Colonic mucosa (tissue), 4 donors: ENCODE measurements around the gene NKD2. TPM values are rescaled to one million over a fixed set of nuclear protein-coding genes. Genes with fewer than 3 reads are reported as not detected.

Experiments
- DNase-seq: peaks from one replicate; pipeline ENCODE4 v3.0.0-alpha.2; 2020
- H3K27ac ChIP-seq: fragments of 200-600 bp; one replicate; pipeline ENCODE4 v1.8.0; 2021
- H3K27me3 ChIP-seq: fragments of 200-600 bp; one replicate; pipeline ENCODE4 v1.8.0; 2021
- H3K36me3 ChIP-seq: fragments of 200-600 bp; one replicate; pipeline ENCODE4 v1.8.0; 2021
- H3K4me1 ChIP-seq: fragments of 200-600 bp; one replicate; pipeline ENCODE4 v1.8.0; 2021; ENCODE audit warnings: mild to moderate bottlenecking
- H3K4me3 ChIP-seq: fragments of 200-600 bp; one replicate; pipeline ENCODE4 v1.8.0; 2021
- H3K9ac ChIP-seq, 2 donors: one replicate each; pipeline ENCODE4 v1.7.0; 2013; ENCODE audit warnings: control low read depth in 2 of 2, low read depth in 2 of 2, low read length in 2 of 2
- H3K9me3 ChIP-seq: fragments of 200-600 bp; one replicate; pipeline ENCODE4 v1.8.0; 2021
- CTCF ChIP-seq: fragments of 200-600 bp; IDR thresholded peaks from one replicate; pipeline ENCODE4 v1.8.0; 2022; ENCODE audit warnings: antibody characterized with exemption, mild to moderate bottlenecking
- intact Hi-C: fragments of 100-400 bp; cut with DNase I; formaldehyde crosslinking; loops from one replicate; pipeline ENCODE4 v1.14.1; 2022
- total RNA-seq, 2 donors: library from RNA; stranded (reverse); fragmentation: NEBNext Ultra II Directional in 1 of 2; extraction: Animal tissue kit (Norgen Biotek cat#: 25700) in 1 of 2; gene quantifications; one replicate each; pipeline ENCODE4 v1.2.1, GENCODE V29; 2021
- donor health status: healthy.
- donor health status: DM: no; HTN: no; CAD: no.
- donor health status: DM: no; HTN: no; CAD: no.

The NKD2 gene
- total RNA-seq, 2 donors from 2014 or later: 0.94 to 1.9 TPM

GRCh38 chr5:1068895-1069719, 60.5 kb downstream of the NKD2 start:
- H3K27me3 ChIP-seq: no peaks in the 10 kb centered on the region
- intact Hi-C loops: no loop called here
- no peak overlapping the region for H3K4me3 ChIP-seq
- H3K9ac ChIP-seq: no peak overlapping the region
- H3K36me3 ChIP-seq: no peaks in the 10 kb centered on the region
- no peak overlapping the region for H3K27ac ChIP-seq
- no peak for TF ChIP-seq CTCF
- H3K9me3 ChIP-seq: no peaks in the 10 kb centered on the region
- no peak for DNase-seq
- no peaks in the 10 kb centered on the region for H3K4me1 ChIP-seq

GRCh38 chr5:1069720-1070088, 61.1 kb downstream of the NKD2 start:
- Histone ChIP-seq H3K9ac (no peak overlapping the region), H3K4me1 (no peaks in the 10 kb centered on the region), H3K27ac (no peak overlapping the region), H3K36me3 (peaks cover 4% of the 10 kb centered on the region), H3K27me3 (no peaks in the 10 kb centered on the region), H3K9me3 (no peaks in the 10 kb centered on the region), H3K4me3 (no peak overlapping the region)
- no peak for TF ChIP-seq CTCF
- no peak for DNase-seq
- intact Hi-C loops: no loop called here

- intact Hi-C loops: no loop called here
- H3K4me3 ChIP-seq: no peak overlapping the region
- H3K9me3 ChIP-seq: no peaks in the 10 kb centered on the region
Measured at GRCh38 chr5:1073239-1074102, 64.9 kb downstream of the NKD2 start.

GRCh38 chr5:1074226-1074625, 65.6 kb downstream of the NKD2 start:
- Histone ChIP-seq H3K9me3 (no peaks in the 10 kb centered on the region), H3K27me3 (no peaks in the 10 kb centered on the region), H3K4me3 (no peak overlapping the region), H3K4me1 (no peaks in the 10 kb centered on the region), H3K27ac (no peak overlapping the region), H3K9ac (no peak overlapping the region), H3K36me3 (peaks cover 13% of the 10 kb centered on the region)
- TF ChIP-seq CTCF: no peak
- DNase-seq: no peak
- intact Hi-C loops: no loop called here

More at GRCh38 chr5:1073239-1074102, 64.9 kb downstream of the NKD2 start:
- no peak overlapping the region for H3K9ac ChIP-seq
- no peak for TF ChIP-seq CTCF
- no peaks in the 10 kb centered on the region for H3K27me3 ChIP-seq
- H3K36me3 ChIP-seq: peaks cover 13% of the 10 kb centered on the region
- no peaks in the 10 kb centered on the region for H3K4me1 ChIP-seq
- no peak overlapping the region for H3K27ac ChIP-seq
- peak; percentile 58 for DNase-seq

GRCh38 chr5:1074816-1075554, 66.4 kb downstream of the NKD2 start:
- no peak for TF ChIP-seq CTCF
- no peak overlapping the region for H3K27ac ChIP-seq
- DNase-seq: no peak
- intact Hi-C loops: no loop called here
- no peak overlapping the region for H3K4me3 ChIP-seq
- no peaks in the 10 kb centered on the region for H3K9me3 ChIP-seq
- no peak overlapping the region for H3K9ac ChIP-seq
- H3K4me1 ChIP-seq: no peaks in the 10 kb centered on the region
- H3K36me3 ChIP-seq: peaks cover 13% of the 10 kb centered on the region
- H3K27me3 ChIP-seq: no peaks in the 10 kb centered on the region
